HG03280 (cell line): ENCODE results near the gene RALGAPA1.
"Not testable (repeated sequence)": the region's sequence is repeated elsewhere in the genome, so short reads cannot be mapped to it uniquely, and the experiment has no call there.

Experiments used
- ATAC-seq: cut with Tn5 transposase; IDR thresholded peaks from one replicate; pipeline ENCODE4 v1.9.1; 2021; ENCODE audit warnings: mild to moderate bottlenecking, moderate library complexity; ENCODE audit not compliant: unreplicated experiment

Gene RALGAPA1

GRCh38 chr14:35808638-35809563 lies at the start of gene RALGAPA1:
TSS of gene RALGAPA1 (minus strand) at chr14:35809295. CDS start at chr14:35808835, 460 bp downstream.
- ATAC-seq, result peak; percentile 98

- no peak for ATAC-seq
These were observed 49.6 kb upstream of the RALGAPA1 start for GRCh38 chr14:35858521-35859209.

- peak; percentile 91 for ATAC-seq
These were observed 46.9 kb upstream of the RALGAPA1 start for GRCh38 chr14:35855876-35856481.

- no peak for ATAC-seq
These were observed 45.7 kb upstream of the RALGAPA1 start for GRCh38 chr14:35854696-35855270.

GRCh38 chr14:35853225-35853624 lies 44.1 kb upstream of the RALGAPA1 start:
- no peak for ATAC-seq

GRCh38 chr14:35851823-35852222 lies 42.7 kb upstream of the RALGAPA1 start:
- ATAC-seq, result no peak

GRCh38 chr14:35849122-35849521 lies 40.0 kb upstream of the RALGAPA1 start:
- ATAC-seq, result no peak

- no peak for ATAC-seq
These were observed 38.5 kb upstream of the RALGAPA1 start for GRCh38 chr14:35847636-35848035.

GRCh38 chr14:35844494-35844893 lies 35.4 kb upstream of the RALGAPA1 start:
- ATAC-seq, result no peak

- not testable (repeated sequence) for ATAC-seq
These were observed 33.1 kb upstream of the RALGAPA1 start for GRCh38 chr14:35842245-35842644.

GRCh38 chr14:35841704-35842103 lies 32.6 kb upstream of the RALGAPA1 start:
- not testable (repeated sequence) for ATAC-seq

GRCh38 chr14:35835208-35835982 lies 26.3 kb upstream of the RALGAPA1 start:
- no peak for ATAC-seq

- no peak for ATAC-seq
These were observed 20.4 kb upstream of the RALGAPA1 start for GRCh38 chr14:35829449-35829848.

GRCh38 chr14:35827678-35828472 lies 18.8 kb upstream of the RALGAPA1 start:
- ATAC-seq, result no peak

- no peak for ATAC-seq
These were observed 17.9 kb upstream of the RALGAPA1 start for GRCh38 chr14:35826952-35827416.

GRCh38 chr14:35826218-35826951 lies 17.3 kb upstream of the RALGAPA1 start, which contains the start of gene BRMS1L:
TSS of gene BRMS1L (plus strand) at chr14:35826338. CDS start at chr14:35826517, 179 bp downstream.
- ATAC-seq, result peak; percentile 98

- no peak for ATAC-seq
These were observed 16.8 kb upstream of the RALGAPA1 start for GRCh38 chr14:35825968-35826217.

GRCh38 chr14:35824446-35825165 lies 15.5 kb upstream of the RALGAPA1 start:
- not testable (repeated sequence) for ATAC-seq
